T-helper 2 cell treated with Interferon-gamma antibody and Interleukin-4, amounts not matched to agents 100 ng/mL and 5 ng/mL, for 36 hours (primary cell): ENCODE measurements around the gene KRTAP5-3. TPM values are rescaled to one million over a fixed set of nuclear protein-coding genes. Genes with fewer than 3 reads are reported as not detected.
"Not testable (repeated sequence)": the region's sequence is repeated elsewhere in the genome, so short reads cannot be mapped to it uniquely, and the experiment has no call there.

Experiments used
- intact Hi-C: fragments of 100-400 bp; cut with micrococcal nuclease; formaldehyde crosslinking; loops from one replicate; pipeline ENCODE4 v1.15.1; 2023
- total RNA-seq: library from RNA; stranded (reverse); gene quantifications from 2 replicates; pipeline ENCODE4 v1.2.3, GENCODE V29; 2022

Gene KRTAP5-3
- total RNA-seq, result not detected in 2 replicates

GRCh38 chr11:1608363-1608762 lies at the start of gene KRTAP5-3:
KRTAP5-3 (minus strand) TSS chr11:1608463; CDS start chr11:1608385, 78 bp downstream.
- intact Hi-C loops, result no loop called here

DNA sequence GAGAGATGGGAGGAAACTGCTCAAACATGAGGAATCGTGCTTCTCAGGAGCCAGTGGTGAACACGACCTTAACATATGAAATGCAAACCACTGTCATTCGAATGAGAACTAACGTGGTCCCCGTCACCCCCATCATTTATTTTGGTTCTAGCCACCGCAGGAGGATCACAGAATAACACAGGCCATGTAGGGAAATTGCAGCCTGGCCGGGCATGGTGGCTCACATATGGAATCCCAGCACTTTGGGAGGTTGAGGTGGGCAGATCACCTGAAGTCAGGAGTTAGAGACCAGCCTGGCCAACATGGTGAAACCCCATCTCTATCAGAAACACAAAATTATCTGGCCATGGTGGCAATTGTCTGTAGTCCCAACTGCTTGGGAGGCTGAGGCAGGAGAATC lies 48.4 kb upstream of the KRTAP5-3 start:
- intact Hi-C loops, result no loop called here

GRCh38 chr11:1656061-1656441 lies 47.8 kb upstream of the KRTAP5-3 start:
- intact Hi-C loops, result no loop called here

DNA sequence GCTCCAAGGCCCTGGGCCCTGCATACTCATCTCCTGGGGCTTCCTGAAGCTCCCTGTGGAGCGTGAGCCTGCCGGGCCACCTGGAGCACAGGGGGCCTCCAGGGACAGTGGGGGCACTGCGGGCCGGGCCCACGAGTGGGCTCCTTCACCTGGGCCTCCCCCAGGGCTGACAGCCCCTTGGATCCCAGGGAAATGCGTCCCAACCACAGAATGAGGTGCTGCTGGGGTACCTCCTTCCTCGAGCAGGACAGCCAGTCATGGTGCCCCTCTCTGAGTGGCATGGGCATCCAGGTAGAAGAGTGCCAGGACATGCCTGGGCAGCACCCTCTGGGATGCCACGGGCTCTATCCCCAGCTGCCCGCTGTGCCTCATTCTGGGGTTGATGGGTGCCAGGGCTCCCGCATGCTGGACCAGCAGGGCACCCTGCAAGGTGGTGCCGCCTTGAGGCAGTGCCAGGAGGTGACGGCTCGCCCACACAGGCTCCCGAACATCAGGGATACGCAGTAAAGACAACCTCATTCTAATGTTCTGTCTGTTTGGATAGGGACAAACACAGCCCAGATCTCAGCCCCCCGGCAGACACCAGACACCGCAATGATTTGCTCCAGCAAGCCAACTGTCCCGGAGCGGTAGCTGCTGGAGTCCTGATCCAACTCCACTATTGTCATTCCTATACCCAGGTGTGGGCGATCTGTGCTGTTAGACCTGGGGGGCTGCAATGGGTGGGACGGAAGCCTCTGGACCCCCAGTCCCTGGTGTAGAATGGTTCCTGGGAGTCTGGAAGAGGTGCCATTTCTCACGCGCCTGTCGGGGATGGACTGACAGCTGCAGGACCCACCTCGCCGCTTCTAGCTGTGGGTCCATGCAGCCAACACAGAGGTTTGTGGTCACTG lies 47.2 kb upstream of the KRTAP5-3 start:
- intact Hi-C loops, result no loop called here

DNA sequence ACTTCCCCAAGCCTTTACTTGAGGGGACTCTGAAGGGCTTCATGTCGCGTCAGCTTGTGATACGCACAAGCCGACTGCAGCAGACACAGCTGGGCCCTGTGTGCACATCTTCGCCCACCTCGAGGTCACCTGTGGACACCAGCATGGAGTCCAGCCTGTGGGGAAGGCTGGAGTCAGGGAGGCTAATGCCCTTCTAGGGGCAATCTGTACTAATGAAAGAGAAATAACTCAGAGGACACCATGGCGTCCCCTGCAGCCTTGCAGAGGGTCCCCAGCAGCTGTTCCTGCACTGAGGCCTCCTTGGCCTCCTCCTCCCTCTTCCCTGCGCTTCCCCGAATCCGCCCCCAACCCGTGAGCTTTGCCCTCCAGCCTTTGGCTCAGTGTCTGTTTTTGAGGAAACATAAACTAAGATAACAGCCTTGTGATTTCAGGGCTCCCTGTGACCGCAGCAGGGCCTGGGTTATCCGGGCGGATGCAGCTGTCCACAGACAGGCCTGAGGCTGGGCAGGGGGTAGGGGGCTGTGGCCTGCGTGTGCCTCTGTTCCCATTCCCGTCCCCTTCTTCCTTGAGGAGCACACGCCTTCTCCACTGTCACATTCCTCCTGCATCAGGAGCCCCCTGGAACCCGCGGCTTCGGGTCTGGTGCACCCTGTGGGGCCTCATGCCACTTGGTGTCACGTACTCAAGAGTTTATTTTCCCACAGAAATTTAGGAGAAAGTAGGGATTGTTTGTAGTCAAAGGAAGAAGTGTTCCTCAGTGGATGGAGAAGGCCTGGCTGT lies 46.3 kb upstream of the KRTAP5-3 start:
- intact Hi-C loops, result no loop called here

DNA sequence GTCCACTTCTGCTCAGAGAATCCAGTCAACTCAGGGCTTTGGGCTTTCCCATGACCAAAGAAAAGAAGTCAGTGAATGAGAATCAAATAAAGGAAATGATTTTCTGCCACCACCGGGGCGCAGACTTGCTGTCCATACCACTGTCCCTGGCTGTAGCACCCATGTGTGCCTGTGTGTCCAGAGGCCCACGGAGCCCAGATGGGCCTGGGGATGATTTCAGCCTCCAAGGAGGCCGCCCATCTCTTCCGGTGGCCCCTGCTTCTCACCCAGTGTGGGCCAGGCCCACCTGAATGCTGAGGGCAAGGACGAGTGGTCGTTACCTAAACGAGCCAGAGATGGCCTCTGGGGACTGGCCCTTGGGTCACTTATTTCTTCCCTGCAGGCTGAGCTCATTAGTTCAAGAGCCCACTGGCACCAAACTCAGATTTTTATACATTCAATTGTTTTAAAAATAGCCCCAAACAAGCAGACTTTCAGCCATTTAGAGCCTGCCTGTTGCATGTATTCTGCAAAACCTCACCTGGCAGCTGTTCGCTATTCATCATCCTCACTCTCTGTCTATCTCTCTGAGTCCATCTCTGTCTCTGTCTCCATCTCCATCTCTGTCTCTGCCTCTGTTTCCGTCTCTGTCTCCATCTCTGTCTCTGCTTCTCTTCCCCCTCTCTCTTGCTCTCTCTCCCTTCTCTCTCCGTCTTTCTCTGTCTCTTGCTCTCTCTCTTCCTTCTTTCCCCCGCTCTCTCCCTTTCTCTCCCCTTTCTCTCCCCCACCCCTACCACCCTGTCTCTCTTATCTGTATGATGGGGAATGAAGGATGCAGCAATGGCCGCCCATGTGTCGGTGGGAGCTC lies 45.5 kb upstream of the KRTAP5-3 start:
- intact Hi-C loops, result loop anchor here (2.0 kb wide), 1 partner anchor 179 kb away; no protein-coding TSS in a partner anchor

DNA sequence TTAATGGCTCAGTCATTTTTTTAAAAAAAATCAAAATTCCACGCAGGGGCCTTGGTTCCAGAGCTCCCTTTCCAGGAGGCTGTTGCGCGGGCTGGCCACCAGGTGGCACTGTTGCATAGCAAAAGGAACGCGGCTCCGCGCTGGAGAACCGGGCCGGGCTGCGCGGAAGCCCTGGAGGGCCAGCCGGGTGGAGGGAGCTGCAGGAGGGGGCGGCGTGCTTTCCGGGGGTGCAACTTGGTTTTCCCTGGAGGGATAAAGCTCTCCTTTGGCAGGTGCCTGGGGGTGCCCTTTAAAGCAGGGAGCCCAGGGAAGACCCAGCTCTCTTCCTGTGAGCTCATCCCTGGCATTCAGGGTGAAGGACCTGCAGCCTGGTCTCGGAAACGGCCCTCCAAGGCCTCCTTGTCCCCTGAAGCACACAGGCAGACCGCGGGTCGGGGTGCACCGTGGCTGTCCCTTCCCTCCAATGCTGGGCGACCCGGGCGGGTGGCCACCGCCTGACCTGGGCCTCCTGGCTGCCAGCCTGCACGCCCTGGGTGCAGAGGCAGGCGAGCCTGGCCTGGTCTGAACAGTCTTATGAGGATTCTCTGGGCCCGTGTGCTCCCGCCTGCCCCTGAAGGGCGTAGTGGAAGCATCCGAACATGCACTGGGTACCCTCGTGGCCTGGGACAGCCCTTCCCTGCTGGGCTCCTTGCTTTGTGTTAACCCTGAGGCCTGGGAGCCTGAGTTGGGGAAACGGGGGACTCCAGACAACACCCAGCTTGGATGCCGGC lies 44.7 kb upstream of the KRTAP5-3 start:
- intact Hi-C loops, result loop anchor here (1.0 to 2.0 kb wide), 2 partner anchors 40 to 180 kb away; no protein-coding TSS in a partner anchor

- intact Hi-C loops, result loop anchor here (1.0 to 2.0 kb wide), 2 partner anchors 41 to 180 kb away; no protein-coding TSS in a partner anchor
These were observed 44.1 kb upstream of the KRTAP5-3 start for GRCh38 chr11:1652442-1652770.

- intact Hi-C loops, result loop anchor here (1.0 to 2.0 kb wide), 2 partner anchors 41 to 181 kb away; no protein-coding TSS in a partner anchor
These were observed 43.8 kb upstream of the KRTAP5-3 start for GRCh38 chr11:1652026-1652425.

DNA sequence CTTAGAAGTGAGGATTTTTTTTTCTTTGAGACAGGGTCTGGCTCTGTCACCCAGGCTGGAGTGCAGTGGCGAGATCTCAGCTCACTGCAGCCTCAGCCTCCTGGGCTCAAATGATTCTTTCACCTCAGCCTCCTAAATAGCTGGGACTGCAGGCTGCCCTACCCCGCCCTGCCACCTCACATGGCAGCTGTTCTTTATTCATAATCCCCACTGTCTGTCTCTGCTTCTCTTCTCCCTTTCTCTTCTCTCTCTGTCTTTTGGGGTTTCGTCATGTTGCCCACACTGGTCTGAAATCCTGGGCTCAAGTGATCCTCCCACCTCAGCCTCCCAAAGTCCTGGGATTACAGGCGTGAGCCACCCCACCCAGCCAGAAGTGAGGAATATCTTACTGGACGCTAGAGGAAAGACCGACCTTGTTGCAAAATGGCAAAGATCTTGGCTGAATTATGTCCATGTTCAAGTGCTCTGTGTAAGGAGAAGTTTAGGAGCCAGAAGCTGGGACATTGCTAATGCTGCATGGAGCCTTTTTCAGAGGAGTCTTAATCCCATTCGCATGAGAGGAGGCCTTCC lies 43.2 kb upstream of the KRTAP5-3 start:
- intact Hi-C loops, result no loop called here

GRCh38 chr11:1650918-1651262 lies 42.6 kb upstream of the KRTAP5-3 start:
- intact Hi-C loops, result no loop called here

DNA sequence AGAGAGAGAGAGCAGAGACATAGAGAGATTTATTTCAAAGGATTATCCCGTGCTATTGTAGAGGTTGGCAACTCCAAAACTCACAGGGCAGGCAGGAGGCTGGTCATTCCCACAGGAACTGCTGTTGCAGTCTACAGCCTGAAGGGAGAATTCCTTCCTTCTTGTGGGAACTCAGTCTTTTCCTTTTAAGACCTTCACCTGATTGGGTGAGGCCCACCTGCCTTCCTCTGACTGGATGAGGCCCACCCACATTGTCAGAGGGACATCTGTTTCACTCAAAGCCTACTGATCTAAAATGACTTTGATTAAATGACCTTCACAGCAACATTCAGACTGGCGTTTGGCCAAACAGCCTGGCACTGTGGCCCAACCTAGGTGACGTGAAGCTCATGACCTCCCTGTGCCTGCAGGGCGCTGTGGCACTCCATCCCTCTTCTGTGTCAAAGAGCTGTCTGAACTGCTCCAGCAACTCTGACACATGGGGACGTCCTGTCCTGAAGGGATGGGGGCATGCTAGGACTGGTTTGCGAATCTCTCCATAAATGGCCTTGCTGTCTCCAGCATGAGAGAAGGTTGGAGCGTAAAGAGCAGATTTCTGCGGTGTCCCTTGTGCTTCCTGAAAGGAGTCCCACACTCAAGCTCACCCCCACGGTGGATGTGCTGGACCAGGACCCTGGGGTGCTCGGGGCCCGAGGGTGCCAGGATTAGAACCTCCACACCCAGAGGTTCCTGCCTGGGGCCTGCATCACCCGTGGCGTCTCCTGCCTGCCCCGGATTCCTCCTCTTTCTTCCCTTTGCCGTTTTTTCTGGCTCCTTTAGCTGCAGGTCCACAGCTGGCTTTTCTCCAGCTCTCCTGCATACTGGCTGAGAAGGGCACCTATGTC lies 42.0 kb upstream of the KRTAP5-3 start:
- intact Hi-C loops, result no loop called here

- intact Hi-C loops, result no loop called here
These were observed 40.6 kb upstream of the KRTAP5-3 start for GRCh38 chr11:1648653-1649420.

DNA sequence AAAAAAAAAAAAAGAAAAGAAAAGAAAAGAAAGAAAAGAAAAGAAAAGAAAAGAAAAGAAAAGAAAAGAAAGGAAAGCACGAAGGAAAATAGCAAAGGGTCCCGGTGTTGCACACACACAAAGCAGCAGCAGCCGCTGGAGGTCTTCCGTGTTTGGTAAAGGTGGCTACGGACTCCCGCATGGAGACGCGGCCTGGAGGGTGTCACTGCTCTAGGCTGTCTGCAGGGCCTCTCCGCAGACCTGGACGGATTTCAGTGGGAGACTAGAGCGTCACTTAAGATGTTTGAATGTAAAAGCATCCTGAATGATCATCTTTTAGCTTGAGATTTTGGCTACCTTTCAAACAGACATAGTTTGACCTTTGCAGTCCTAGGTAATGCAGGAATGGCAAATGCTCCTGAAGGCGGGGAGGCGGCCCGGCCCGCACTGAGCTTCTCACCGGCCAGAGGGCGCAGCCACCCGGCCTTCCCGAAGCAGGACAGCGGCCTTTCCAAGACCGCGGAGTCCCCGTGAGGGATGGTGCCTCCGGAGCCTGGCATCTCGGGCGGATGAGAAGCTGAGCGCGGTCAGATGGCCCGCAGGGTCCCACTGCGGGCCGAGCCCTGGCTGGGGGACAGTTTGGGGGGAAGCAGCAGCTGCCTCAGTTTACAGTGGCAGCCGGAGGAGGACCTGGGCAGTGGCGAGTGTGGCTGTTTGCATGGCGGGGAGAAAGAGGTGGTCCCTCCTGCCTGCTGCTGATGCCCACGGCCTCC lies 39.8 kb upstream of the KRTAP5-3 start:
- intact Hi-C loops, result no loop called here

- intact Hi-C loops, result not testable (repeated sequence)
These were observed 38.3 kb upstream of the KRTAP5-3 start for GRCh38 chr11:1646540-1646939.

DNA sequence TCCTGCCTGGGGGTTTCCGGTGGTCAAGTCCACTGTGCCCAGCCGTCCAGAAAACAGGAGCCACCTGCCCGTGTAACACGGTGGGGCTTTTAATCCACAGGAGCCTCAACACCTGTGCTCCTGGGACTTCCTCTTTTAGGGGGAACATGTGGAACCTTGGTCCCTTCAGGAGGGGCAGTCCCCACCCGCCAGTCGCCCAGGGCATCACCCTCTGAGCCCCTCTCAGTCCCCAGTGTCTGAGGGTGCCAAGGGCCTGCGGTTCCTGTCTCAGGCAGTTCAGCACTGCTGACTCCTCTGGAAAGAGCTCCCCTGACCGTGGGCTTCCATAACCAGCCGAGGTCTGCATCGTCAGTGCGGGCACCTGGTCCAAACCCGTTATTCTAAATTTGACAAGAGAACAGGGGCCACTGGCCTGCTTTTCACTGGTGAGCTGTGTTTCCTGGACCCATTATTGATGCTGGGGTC lies 37.1 kb upstream of the KRTAP5-3 start:
- intact Hi-C loops, result no loop called here

DNA sequence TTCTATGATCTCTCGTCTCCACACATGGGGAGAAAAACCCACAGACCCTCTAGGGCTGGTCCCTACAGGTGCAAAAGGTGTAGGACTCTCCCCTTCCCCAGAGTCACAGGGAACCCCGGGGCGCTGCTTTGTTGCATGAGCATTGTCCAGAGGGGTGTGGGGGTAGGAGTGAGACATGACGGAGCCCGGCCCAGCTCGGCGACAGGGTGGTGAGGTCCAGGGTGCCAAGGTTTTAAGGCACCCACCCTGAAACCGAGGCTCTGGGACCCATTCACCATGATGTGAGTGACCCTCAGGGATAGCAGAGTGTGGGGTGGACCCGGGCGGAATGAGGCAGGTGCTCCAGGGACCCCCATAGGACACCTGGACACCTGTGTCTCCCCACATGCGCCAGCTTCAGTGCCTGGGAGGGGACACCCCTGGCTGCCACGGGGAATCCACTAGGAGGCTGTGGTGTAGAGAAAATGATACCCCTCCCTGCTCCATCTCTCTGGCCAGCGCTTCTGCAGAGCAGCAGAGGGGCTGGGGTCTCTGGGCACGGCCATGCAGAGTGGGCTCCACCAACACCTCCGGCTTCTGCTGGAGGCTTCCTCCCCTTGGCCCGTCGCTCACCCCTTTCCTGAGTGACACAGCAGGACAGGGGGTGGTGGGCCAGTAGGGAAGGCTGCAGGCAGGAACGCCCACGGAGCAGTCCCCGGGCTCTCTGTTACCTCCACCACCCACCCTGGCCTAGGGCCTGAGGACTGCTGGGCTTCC lies 36.5 kb upstream of the KRTAP5-3 start:
- intact Hi-C loops, result no loop called here
